ENCODE measurements around the gene MSANTD2.

Gene MSANTD2

GRCh38 chr11:124737638-124738305 lies 62.4 kb downstream of the MSANTD2 start:
- no peak for DNase-seq (ENCODE audit: low spot score)
- no peak for TF ChIP-seq CTCF (IDR thresholded peaks at IDR 0.05)
- peak overlapping the region in 1 of 2 donors; percentile 17 for H3K27ac ChIP-seq
- H3K4me3 ChIP-seq = no peak overlapping the region

- Histone ChIP-seq H3K27ac (peak overlapping the region; percentile 39 to 63), H3K4me3 (no peak overlapping the region)
- TF ChIP-seq CTCF (IDR thresholded peaks at IDR 0.05) = no peak
- DNase-seq (ENCODE audit: low spot score) = no peak
These were observed 63.5 kb downstream of the MSANTD2 start for GRCh38 chr11:124736736-124737135.

GRCh38 chr11:124732230-124732629 lies 68.0 kb downstream of the MSANTD2 start:
- no peak for TF ChIP-seq CTCF (IDR thresholded peaks at IDR 0.05)
- Histone ChIP-seq H3K27ac (no peak overlapping the region), H3K4me3 (no peak overlapping the region)
- DNase-seq (ENCODE audit: low spot score) = no peak

GRCh38 chr11:124729571-124729970 lies 70.6 kb downstream of the MSANTD2 start:
- H3K27ac ChIP-seq = no peak overlapping the region
- DNase-seq (ENCODE audit: low spot score) = no peak
- no peak overlapping the region for H3K4me3 ChIP-seq
- no peak for TF ChIP-seq CTCF (IDR thresholded peaks at IDR 0.05)

- TF ChIP-seq CTCF (IDR thresholded peaks at IDR 0.05) = no peak
- Histone ChIP-seq H3K4me3 (no peak overlapping the region), H3K27ac (no peak overlapping the region)
- DNase-seq (ENCODE audit: low spot score) = no peak
These were observed 72.1 kb downstream of the MSANTD2 start for GRCh38 chr11:124728134-124728533.

DNA sequence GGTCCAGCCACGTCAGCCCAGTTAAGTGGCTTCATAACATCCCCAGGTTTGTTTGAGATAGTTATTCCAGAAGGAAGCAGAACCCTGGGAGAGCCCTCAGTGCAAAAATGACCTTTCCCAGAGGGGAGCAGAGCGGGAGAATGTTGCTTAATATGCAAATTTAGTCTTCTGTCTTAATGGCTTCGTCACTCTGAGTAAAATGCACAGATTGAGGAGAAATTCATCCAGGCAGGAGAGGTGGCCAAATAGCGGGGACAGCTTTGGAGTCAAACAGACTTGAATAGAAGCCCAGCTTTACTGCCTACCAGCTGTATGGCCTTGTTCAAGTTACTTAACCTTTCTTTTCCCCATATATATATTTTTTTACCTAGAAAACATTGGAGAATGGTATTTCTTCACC lies 72.7 kb downstream of the MSANTD2 start:
- TF ChIP-seq CTCF (IDR thresholded peaks at IDR 0.05) = no peak

DNA sequence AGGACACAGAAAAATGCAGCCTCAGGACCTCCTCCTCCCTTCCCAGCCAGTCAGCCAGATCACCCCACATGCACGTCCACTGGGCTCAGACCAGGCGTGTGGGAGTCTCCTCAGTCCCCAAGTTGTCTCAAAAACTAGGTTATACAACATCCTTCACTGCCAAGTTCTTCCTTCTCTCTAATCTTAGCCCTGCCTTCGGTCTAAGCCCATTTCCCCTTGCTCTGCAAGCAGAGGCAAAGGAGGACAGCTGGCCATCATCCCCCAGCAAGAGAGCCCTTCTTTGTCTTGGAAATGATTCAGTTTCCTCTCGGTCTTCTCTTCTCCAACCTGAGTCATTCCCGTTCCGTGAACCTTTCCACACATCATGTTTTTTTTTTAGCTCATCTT lies 74.5 kb downstream of the MSANTD2 start:
- DNase-seq (ENCODE audit: low spot score) = no peak
- Histone ChIP-seq H3K27ac (peak overlapping the region; percentile 38 to 69), H3K4me3 (peak overlapping the region; percentile 12)
- TF ChIP-seq CTCF (IDR thresholded peaks at IDR 0.05) = no peak

More for the DNA sequence above, 72.7 kb downstream of the MSANTD2 start:
- DNase-seq (ENCODE audit: low spot score) = no peak
- Histone ChIP-seq H3K4me3 (no peak overlapping the region), H3K27ac (no peak overlapping the region)
